Esophagus (tissue), 2 donors: ENCODE measurements around the gene CCR8. TPM values are rescaled to one million over a fixed set of nuclear protein-coding genes. Genes with fewer than 3 reads are reported as not detected.

ENCODE experiments used
- H3K27ac ChIP-seq, 2 donors: one replicate each; pipeline ENCODE4 v1.5.1; 2013; ENCODE audit warnings: low read depth in 2 of 2, mild to moderate bottlenecking in 2 of 2, inconsistent platforms in 1 of 2, low read length in 1 of 2, moderate library complexity in 1 of 2
- H3K27me3 ChIP-seq, 2 donors: one replicate each; pipeline ENCODE4 v1.6.1; 2013; ENCODE audit warnings: low read length in 2 of 2, control low read depth in 1 of 2, mild to moderate bottlenecking in 1 of 2; ENCODE audit not compliant: insufficient read depth in 2 of 2, control insufficient read depth in 1 of 2
- H3K36me3 ChIP-seq, 2 donors: one replicate each; pipeline ENCODE4 v1.6.1; 2013; ENCODE audit warnings: low read length in 1 of 2; ENCODE audit not compliant: control insufficient read depth in 2 of 2, insufficient read depth in 2 of 2
- H3K4me1 ChIP-seq, 2 donors: one replicate each; pipeline ENCODE4 v1.6.1; 2013; ENCODE audit warnings: low read length in 1 of 2; ENCODE audit not compliant: control insufficient read depth in 2 of 2, insufficient read depth in 2 of 2
- H3K4me3 ChIP-seq, 2 donors: one replicate each; pipeline ENCODE4 v1.5.1; 2013; ENCODE audit warnings: low read length in 2 of 2, mild to moderate bottlenecking in 2 of 2, low read depth in 1 of 2, moderate library complexity in 1 of 2
- H3K9me3 ChIP-seq, 2 donors: one replicate each; pipeline ENCODE4 v1.6.1; 2013; ENCODE audit warnings: mild to moderate bottlenecking in 2 of 2, low read depth in 1 of 2, low read length in 1 of 2, moderate library complexity in 1 of 2; ENCODE audit not compliant: control insufficient read depth in 2 of 2, insufficient read depth in 1 of 2
- WGBS, 2 donors: extraction: QIAGEN DNeasy Blood & Tissue Kit; methylation state at CpG; one replicate each; pipeline ENCODE4 v1.1.7; 2013; 5-methylcytosine and 5-hydroxymethylcytosine counted together
- polyA plus RNA-seq, 2 donors: library from polyadenylated mRNA; stranded (reverse); fragments of 200-250 nt; gene quantifications; one replicate each; pipeline ENCODE4 v1.2.3, GENCODE V29; 2013
- donor health status: healthy with polysubstance abuse.
- donor health status: Bipolar disorder and iron deficiency.

CCR8 gene
- polyA plus RNA-seq, 2 donors = 0.06 TPM; not detected in 1

GRCh38 chr3:39288300-39288808, 41.2 kb upstream of the CCR8 start:
- no peaks in the 10 kb centered on the region for H3K4me1 ChIP-seq
- no peak overlapping the region for H3K27ac ChIP-seq
- no peaks in the 10 kb centered on the region for H3K27me3 ChIP-seq
- no peaks in the 10 kb centered on the region for H3K36me3 ChIP-seq
- H3K4me3 ChIP-seq = no peak overlapping the region
- no peaks in the 10 kb centered on the region for H3K9me3 ChIP-seq
- 24% methylated on average over 3 of the region's 3 CpGs for whole genome bisulfite sequencing, 2 donors

GRCh38 chr3:39289107-39289506, 40.4 kb upstream of the CCR8 start:
- H3K9me3 ChIP-seq = no peaks in the 10 kb centered on the region
- no peak overlapping the region for H3K27ac ChIP-seq
- 84 to 86% methylated on average over 4 of the region's 4 CpGs for WGBS, 2 donors
- H3K36me3 ChIP-seq = no peaks in the 10 kb centered on the region
- no peak overlapping the region for H3K4me3 ChIP-seq
- H3K27me3 ChIP-seq = no peaks in the 10 kb centered on the region
- H3K4me1 ChIP-seq = no peaks in the 10 kb centered on the region

GRCh38 chr3:39290255-39290654, 39.3 kb upstream of the CCR8 start:
- Histone ChIP-seq H3K4me3 (no peak overlapping the region), H3K27me3 (no peaks in the 10 kb centered on the region)

DNA sequence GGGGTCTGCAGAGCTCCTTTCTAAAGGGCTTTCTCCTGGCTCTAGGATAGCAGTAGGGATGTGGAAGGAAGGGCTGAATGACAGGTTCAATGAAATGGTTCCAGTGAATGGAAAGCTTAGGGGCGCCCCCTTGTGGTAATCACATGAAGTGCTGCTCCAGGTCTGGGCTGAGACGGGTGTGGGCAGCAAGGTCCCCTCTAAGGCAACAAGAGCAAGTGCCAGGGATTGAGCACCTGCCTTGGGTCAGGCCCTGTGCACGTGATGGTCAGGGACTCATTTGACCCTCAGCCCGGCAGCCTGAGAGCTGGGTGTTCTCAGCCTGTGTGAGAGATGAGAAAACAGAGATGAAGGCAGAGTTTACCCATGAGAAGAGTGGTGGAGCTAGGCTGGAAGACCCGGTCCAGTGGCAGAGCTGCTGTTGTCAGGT, 37.6 kb upstream of the CCR8 start:
- Histone ChIP-seq H3K36me3 (no peaks in the 10 kb centered on the region), H3K4me3 (no peak overlapping the region), H3K27me3 (no peaks in the 10 kb centered on the region), H3K27ac (no peak overlapping the region), H3K9me3 (no peaks in the 10 kb centered on the region), H3K4me1 (no peaks in the 10 kb centered on the region)
- WGBS, 2 donors = 19 to 24% methylated on average over 5 of the region's 5 CpGs

More at GRCh38 chr3:39290255-39290654, 39.3 kb upstream of the CCR8 start:
- Histone ChIP-seq H3K27ac (no peak overlapping the region), H3K36me3 (no peaks in the 10 kb centered on the region), H3K4me1 (no peaks in the 10 kb centered on the region), H3K9me3 (no peaks in the 10 kb centered on the region)
- WGBS, 2 donors = 31 to 35% methylated on average over 4 of the region's 4 CpGs

DNA sequence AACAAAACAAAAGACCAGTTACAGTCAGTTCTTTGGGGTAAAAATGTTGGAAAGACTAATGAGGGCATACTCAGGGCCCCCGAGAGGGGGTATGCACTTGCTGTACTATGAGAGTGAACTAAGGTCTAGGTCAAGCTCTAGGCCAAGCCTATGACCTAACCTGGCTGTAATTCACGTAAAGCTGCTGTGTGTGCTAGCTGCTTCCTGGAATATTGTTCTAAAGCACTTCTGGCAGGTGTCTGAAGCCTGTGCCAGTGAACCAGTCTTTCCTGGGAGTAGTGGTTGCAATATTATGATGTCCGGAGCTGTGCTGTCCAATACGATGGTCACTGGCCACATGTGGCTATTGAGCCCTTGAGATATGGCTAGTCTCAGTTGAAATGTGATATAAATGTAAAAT, 36.5 kb upstream of the CCR8 start:
- WGBS, 2 donors = 82 to 84% methylated on average over 4 of the region's 4 CpGs
- H3K36me3 ChIP-seq = no peaks in the 10 kb centered on the region
- no peaks in the 10 kb centered on the region for H3K4me1 ChIP-seq
- H3K27me3 ChIP-seq = no peaks in the 10 kb centered on the region
- no peak overlapping the region for H3K4me3 ChIP-seq
- no peak overlapping the region for H3K27ac ChIP-seq
- H3K9me3 ChIP-seq = no peaks in the 10 kb centered on the region

GRCh38 chr3:39294446-39295183, 34.9 kb upstream of the CCR8 start:
- no peak overlapping the region for H3K27ac ChIP-seq
- peaks cover 3 to 7% of the 10 kb centered on the region in 2 donors for H3K9me3 ChIP-seq
- no peaks in the 10 kb centered on the region for H3K27me3 ChIP-seq
- H3K4me3 ChIP-seq = no peak overlapping the region
- 72 to 80% methylated on average over 10 of the region's 10 CpGs for WGBS, 2 donors
- no peaks in the 10 kb centered on the region for H3K36me3 ChIP-seq
- no peaks in the 10 kb centered on the region for H3K4me1 ChIP-seq

DNA sequence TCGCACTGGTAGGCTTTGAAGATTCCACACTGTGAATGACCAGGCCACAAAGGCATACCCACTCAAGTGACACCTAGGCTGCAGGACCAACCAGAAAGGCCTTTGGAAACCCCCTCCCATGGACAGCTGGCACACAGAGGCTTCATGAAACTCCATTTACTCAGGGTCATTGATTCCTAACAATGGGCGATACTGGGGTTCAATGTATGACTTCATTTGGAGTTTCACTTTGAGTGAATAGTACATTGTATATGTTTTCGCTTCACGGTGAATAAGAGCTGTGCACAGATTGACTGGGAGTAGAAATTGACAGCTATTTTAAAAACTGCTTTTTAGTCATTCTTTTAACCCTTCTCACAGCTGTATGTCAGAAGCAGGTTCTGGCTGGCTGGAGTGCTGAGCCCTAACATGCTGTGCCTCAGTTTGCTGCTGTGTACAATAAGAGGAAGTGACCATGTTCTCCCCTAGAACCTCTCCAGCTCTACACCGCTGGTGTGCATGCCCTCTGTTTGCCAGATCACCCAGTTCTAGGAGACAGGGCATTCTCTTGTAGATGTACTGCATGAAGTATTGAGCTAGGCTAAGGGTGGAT, 34.2 kb upstream of the CCR8 start:
- 80% methylated on average over 5 of the region's 5 CpGs for WGBS, 2 donors
- peaks cover 3 to 7% of the 10 kb centered on the region in 2 donors for H3K9me3 ChIP-seq

DNA sequence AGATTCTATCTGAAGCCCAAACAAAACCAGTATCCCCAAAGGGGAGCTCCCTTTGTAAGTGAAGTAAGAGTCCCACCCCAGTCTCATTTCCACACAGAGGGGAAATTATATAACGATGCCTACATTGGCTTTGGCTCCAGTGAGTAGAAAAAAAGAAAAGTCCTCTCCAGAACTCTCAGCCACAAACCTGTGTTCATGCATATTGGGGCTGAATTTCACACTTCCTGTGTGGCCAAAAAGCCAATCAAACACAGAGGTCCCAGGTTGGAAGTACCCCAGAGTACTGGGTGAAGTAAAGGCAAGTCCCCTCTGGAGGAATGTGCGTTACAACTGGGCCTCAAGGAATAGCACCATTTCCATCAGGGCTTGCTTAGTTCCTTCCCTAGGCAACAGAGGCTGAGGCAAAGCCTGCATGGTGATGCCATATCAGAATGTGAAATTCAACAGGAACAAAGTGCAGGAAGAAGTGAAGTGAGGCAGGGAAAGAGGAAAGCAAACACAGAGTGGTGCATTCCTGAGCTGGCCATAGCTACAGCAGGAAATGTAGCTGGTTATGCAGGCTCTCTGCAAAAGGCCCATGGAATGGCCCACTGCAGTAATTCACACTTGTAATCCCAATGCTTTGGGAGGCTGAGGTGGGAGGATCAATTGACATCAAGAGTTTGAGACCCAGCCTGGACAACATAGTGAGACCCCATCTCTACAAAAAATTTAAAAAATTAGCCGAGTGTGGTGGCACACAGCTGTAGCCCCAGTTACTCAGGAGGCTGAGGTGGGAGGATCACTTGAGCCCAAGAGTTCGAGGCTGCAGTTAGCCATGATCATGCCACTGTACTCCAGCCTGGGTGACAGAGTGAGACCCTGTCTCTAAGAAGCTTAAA, 33.1 kb upstream of the CCR8 start:
- WGBS, 2 donors = 86 to 89% methylated on average over 4 of the region's 4 CpGs
- Histone ChIP-seq H3K9me3 (peaks cover 4 to 7% of the 10 kb centered on the region in 2 donors), H3K36me3 (no peaks in the 10 kb centered on the region), H3K4me1 (no peaks in the 10 kb centered on the region), H3K4me3 (no peak overlapping the region), H3K27ac (no peak overlapping the region), H3K27me3 (no peaks in the 10 kb centered on the region)

More for the DNA sequence above, 34.2 kb upstream of the CCR8 start:
- Histone ChIP-seq H3K27ac (no peak overlapping the region), H3K36me3 (no peaks in the 10 kb centered on the region), H3K4me3 (no peak overlapping the region), H3K4me1 (no peaks in the 10 kb centered on the region), H3K27me3 (no peaks in the 10 kb centered on the region)

DNA sequence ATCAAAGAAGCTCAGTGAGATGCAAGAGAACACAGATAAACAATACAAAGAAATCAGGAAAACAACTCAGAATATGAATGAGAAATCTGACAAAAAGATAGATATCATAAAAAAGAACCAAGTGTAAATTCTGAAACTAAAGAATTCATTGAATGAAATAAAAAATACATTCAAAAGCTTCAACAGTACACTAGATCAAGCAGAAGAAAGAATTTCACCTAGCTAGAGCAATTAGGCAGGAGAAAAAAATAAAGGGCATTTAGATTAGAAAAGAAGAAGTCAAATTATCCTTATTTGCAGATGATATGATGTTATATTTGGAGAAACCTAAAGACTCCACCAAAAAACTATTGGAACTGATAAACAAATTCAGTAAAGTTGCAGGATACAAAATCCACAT, 30.2 kb upstream of the CCR8 start:
- H3K9me3 ChIP-seq = peaks cover 7 to 9% of the 10 kb centered on the region in 2 donors
- no peaks in the 10 kb centered on the region for H3K4me1 ChIP-seq
- no peaks in the 10 kb centered on the region for H3K27me3 ChIP-seq
- no peak overlapping the region for H3K4me3 ChIP-seq
- H3K27ac ChIP-seq = no peak overlapping the region
- no peaks in the 10 kb centered on the region for H3K36me3 ChIP-seq
